SK-N-SH treated with all-trans-retinoic acid at 6 μM for 48 hours (cell line): ENCODE measurements around the gene POLR2B.

Experiments
- BACH2 ChIP-seq: fragments of 250-450 bp; sonication (Bioruptor Pico); IDR thresholded peaks from 2 replicates; pipeline ENCODE4 v1.9.0; 2021; ENCODE audit warnings: mild to moderate bottlenecking, borderline replicate concordance
- ESRRG ChIP-seq: fragments of 250-450 bp; sonication (Bioruptor Pico); IDR thresholded peaks from 2 replicates; pipeline ENCODE4 v1.6.1; 2021; ENCODE audit warnings: mild to moderate bottlenecking
- SNAI2 ChIP-seq: fragments of 250-450 bp; sonication (Bioruptor Pico); IDR thresholded peaks from 2 replicates; pipeline ENCODE4 v1.5.0; 2020; ENCODE audit warnings: mild to moderate bottlenecking, moderate library complexity
- TOX ChIP-seq: fragments of 250-450 bp; sonication (Bioruptor Pico); IDR thresholded peaks from 2 replicates; pipeline ENCODE4 v1.8.0; 2021; ENCODE audit warnings: mild to moderate bottlenecking, moderate library complexity, borderline replicate concordance
- ZNF70 ChIP-seq: fragments of 450-650 bp; formaldehyde crosslinking; IDR thresholded peaks from 2 replicates; pipeline ENCODE4 v1.5.0; 2020; ENCODE audit warnings: mild to moderate bottlenecking, moderate library complexity
- TF ChIP-seq, protein P1 (sequence below): fragments of 250-450 bp; sonication (Bioruptor Pico); IDR thresholded peaks from 2 replicates; pipeline ENCODE4 v1.8.0; 2020; ENCODE audit warnings: mild to moderate bottlenecking, moderate library complexity, borderline replicate concordance

DNA sequence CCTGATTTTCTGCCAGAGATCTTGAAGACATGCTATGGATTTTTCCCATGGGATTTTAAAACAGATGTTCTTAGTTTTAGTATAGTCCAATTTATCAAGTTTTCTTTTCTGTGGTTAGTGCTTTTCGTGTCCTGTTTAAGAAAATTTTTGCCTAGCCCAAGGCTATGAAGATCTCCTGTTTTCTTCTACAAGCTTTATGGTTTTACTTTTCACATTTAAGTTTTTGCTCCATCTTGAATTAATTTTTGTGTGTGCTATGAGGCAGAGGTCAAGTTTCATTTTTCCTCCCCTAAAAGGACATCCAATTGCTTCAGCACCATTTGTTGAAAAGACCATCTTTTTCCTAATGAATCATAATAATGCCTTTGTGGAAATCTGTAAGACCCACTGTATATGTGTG, 65.6 kb downstream of the POLR2B start:
- no peak for TF ChIP-seq BACH2 (CRISPR knock-in tag)
- TF ChIP-seq TOX (CRISPR knock-in tag), result no peak
- TF ChIP-seq ESRRG (CRISPR knock-in tag), result no peak
- no peak for TF ChIP-seq ZNF70
- TF ChIP-seq, protein P1, sequence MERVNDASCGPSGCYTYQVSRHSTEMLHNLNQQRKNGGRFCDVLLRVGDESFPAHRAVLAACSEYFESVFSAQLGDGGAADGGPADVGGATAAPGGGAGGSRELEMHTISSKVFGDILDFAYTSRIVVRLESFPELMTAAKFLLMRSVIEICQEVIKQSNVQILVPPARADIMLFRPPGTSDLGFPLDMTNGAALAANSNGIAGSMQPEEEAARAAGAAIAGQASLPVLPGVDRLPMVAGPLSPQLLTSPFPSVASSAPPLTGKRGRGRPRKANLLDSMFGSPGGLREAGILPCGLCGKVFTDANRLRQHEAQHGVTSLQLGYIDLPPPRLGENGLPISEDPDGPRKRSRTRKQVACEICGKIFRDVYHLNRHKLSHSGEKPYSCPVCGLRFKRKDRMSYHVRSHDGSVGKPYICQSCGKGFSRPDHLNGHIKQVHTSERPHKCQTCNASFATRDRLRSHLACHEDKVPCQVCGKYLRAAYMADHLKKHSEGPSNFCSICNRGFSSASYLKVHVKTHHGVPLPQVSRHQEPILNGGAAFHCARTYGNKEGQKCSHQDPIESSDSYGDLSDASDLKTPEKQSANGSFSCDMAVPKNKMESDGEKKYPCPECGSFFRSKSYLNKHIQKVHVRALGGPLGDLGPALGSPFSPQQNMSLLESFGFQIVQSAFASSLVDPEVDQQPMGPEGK, result no peak
- no peak for TF ChIP-seq SNAI2 (CRISPR knock-in tag)
